ENCODE measurements around the gene ARL5C.
"Not testable (repeated sequence)": the region's sequence is repeated elsewhere in the genome, so short reads cannot be mapped to it uniquely, and the experiment has no call there.

Gene ARL5C

GRCh38 chr17:39132192-39132610 lies 33.8 kb downstream of the ARL5C start:
- Histone ChIP-seq H3K9ac (ENCODE audit: low read length) (no peak overlapping the region), H2AFZ (ENCODE audit: insufficient read depth, low read length, poor library complexity) (no peak overlapping the region), H3K23ac (ENCODE audit: low read length) (no peak overlapping the region), H3K4me3 (ENCODE audit: low read depth, low read length) (no peak overlapping the region), H2BK12ac (ENCODE audit: low read length) (no peak overlapping the region), H2BK120ac (ENCODE audit: insufficient read depth, low read length, poor library complexity) (no peak overlapping the region), H3K14ac (ENCODE audit: low read length) (no peak overlapping the region), H3K4ac (ENCODE audit: low read depth, low read length) (no peak overlapping the region), H4K91ac (ENCODE audit: low read depth, low read length) (no peak overlapping the region), H3K27me3 (ENCODE audit: insufficient read depth, low read length) (no peaks in the 10 kb centered on the region), H3K4me1 (ENCODE audit: control insufficient read depth in 1 of 2, insufficient read depth in 2 of 2, low read length in 2 of 2) (peaks cover 0 to 3% of the 10 kb centered on the region in 2 experiments), H4K12ac (ENCODE audit: low read depth, low read length) (no peak overlapping the region), H3K4me2 (ENCODE audit: low read length) (no peak overlapping the region), H2AK5ac (ENCODE audit: low read length) (no peak overlapping the region), H2BK5ac (ENCODE audit: low read depth, low read length, poor library complexity) (no peak overlapping the region), H3K79me1 (ENCODE audit: low read length) (no peaks in the 10 kb centered on the region), H3K9me3 (ENCODE audit: insufficient read depth, low read depth, low read length) (peaks cover 5% of the 10 kb centered on the region), H4K8ac (ENCODE audit: low read depth, low read length) (no peak overlapping the region), H3K36me3 (ENCODE audit: control insufficient read depth in 1 of 2, insufficient read depth in 2 of 2, low read length in 2 of 2) (no peaks in the 10 kb centered on the region), H3K79me2 (ENCODE audit: control insufficient read depth, insufficient read depth, low read length, poor library complexity) (no peaks in the 10 kb centered on the region), H3K27ac (ENCODE audit: low read depth, low read length) (no peak overlapping the region), H3K18ac (ENCODE audit: low read length) (peak overlapping the region; percentile 23)
- no peak for DNase-seq
- WGBS (ENCODE audit: extremely low coverage, insufficient coverage, insufficient read length): no CpG with 5 or more reads among the region's 7 CpGs

DNA sequence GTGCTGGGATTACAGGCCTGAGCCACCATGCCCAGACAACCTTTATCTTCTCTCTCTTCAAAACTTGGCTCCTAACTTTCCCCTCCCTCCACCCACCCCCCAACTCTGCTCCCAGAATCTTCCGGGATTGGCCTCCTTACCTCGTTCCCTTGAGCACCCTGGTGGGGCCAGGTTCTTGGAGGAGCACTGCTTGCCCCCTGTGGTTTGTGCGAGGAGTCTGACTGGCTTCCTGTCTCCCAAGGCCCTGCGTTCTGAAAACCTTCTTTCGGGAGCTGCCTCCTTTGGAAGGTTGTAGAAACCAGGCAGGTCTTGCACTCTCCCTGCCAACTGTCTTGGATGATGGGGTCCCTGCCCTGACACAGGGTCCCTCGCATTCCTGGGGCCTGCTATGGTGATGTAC lies 34.3 kb downstream of the ARL5C start:
- no peak overlapping the region for H2BK5ac ChIP-seq (ENCODE audit: low read depth, low read length, poor library complexity)
- H3K4me1 ChIP-seq (ENCODE audit: control insufficient read depth in 1 of 2, insufficient read depth in 2 of 2, low read length in 2 of 2): peaks cover 0 to 3% of the 10 kb centered on the region in 2 experiments
- no CpG with 5 or more reads among the region's 6 CpGs for WGBS (ENCODE audit: extremely low coverage, insufficient coverage, insufficient read length)
- no peak overlapping the region for H3K4me2 ChIP-seq (ENCODE audit: low read length)
- no peak overlapping the region for H4K12ac ChIP-seq (ENCODE audit: low read depth, low read length)
- H3K9me3 ChIP-seq (ENCODE audit: insufficient read depth, low read depth, low read length): peaks cover 5% of the 10 kb centered on the region
- H2BK12ac ChIP-seq (ENCODE audit: low read length): no peak overlapping the region
- no peak overlapping the region for H3K4me3 ChIP-seq (ENCODE audit: low read depth, low read length)
- no peak for DNase-seq
- no peak overlapping the region for H2AK5ac ChIP-seq (ENCODE audit: low read length)
- no peak overlapping the region for H2BK120ac ChIP-seq (ENCODE audit: insufficient read depth, low read length, poor library complexity)
- H4K91ac ChIP-seq (ENCODE audit: low read depth, low read length): no peak overlapping the region
- no peak overlapping the region for H3K23ac ChIP-seq (ENCODE audit: low read length)
- no peaks in the 10 kb centered on the region for H3K36me3 ChIP-seq (ENCODE audit: control insufficient read depth in 1 of 2, insufficient read depth in 2 of 2, low read length in 2 of 2)
- H3K27ac ChIP-seq (ENCODE audit: low read depth, low read length): no peak overlapping the region
- no peaks in the 10 kb centered on the region for H3K27me3 ChIP-seq (ENCODE audit: insufficient read depth, low read length)
- no peak overlapping the region for H2AFZ ChIP-seq (ENCODE audit: insufficient read depth, low read length, poor library complexity)
- H3K79me2 ChIP-seq (ENCODE audit: control insufficient read depth, insufficient read depth, low read length, poor library complexity): no peaks in the 10 kb centered on the region
- no peak overlapping the region for H4K8ac ChIP-seq (ENCODE audit: low read depth, low read length)
- H3K14ac ChIP-seq (ENCODE audit: low read length): no peak overlapping the region
- no peak overlapping the region for H3K18ac ChIP-seq (ENCODE audit: low read length)
- no peaks in the 10 kb centered on the region for H3K79me1 ChIP-seq (ENCODE audit: low read length)
- no peak overlapping the region for H3K9ac ChIP-seq (ENCODE audit: low read length)
- H3K4ac ChIP-seq (ENCODE audit: low read depth, low read length): no peak overlapping the region

- Histone ChIP-seq H4K91ac (ENCODE audit: low read depth, low read length) (no peak overlapping the region), H3K18ac (ENCODE audit: low read length) (no peak overlapping the region), H4K8ac (ENCODE audit: low read depth, low read length) (no peak overlapping the region), H3K79me1 (ENCODE audit: low read length) (no peaks in the 10 kb centered on the region), H3K4ac (ENCODE audit: low read depth, low read length) (no peak overlapping the region), H3K27ac (ENCODE audit: low read depth, low read length) (no peak overlapping the region), H4K12ac (ENCODE audit: low read depth, low read length) (no peak overlapping the region), H2AFZ (ENCODE audit: insufficient read depth, low read length, poor library complexity) (no peak overlapping the region), H3K14ac (ENCODE audit: low read length) (no peak overlapping the region), H2AK5ac (ENCODE audit: low read length) (no peak overlapping the region), H2BK12ac (ENCODE audit: low read length) (no peak overlapping the region), H3K4me1 (ENCODE audit: control insufficient read depth in 1 of 2, insufficient read depth in 2 of 2, low read length in 2 of 2) (peaks cover 0 to 3% of the 10 kb centered on the region in 2 experiments), H3K9me3 (ENCODE audit: insufficient read depth, low read depth, low read length) (peaks cover 3% of the 10 kb centered on the region), H3K36me3 (ENCODE audit: control insufficient read depth in 1 of 2, insufficient read depth in 2 of 2, low read length in 2 of 2) (no peaks in the 10 kb centered on the region), H3K23ac (ENCODE audit: low read length) (no peak overlapping the region), H3K4me2 (ENCODE audit: low read length) (no peak overlapping the region), H2BK5ac (ENCODE audit: low read depth, low read length, poor library complexity) (no peak overlapping the region), H3K4me3 (ENCODE audit: low read depth, low read length) (no peak overlapping the region), H3K79me2 (ENCODE audit: control insufficient read depth, insufficient read depth, low read length, poor library complexity) (no peaks in the 10 kb centered on the region), H2BK120ac (ENCODE audit: insufficient read depth, low read length, poor library complexity) (no peak overlapping the region), H3K9ac (ENCODE audit: low read length) (no peak overlapping the region), H3K27me3 (ENCODE audit: insufficient read depth, low read length) (no peaks in the 10 kb centered on the region)
- WGBS (ENCODE audit: extremely low coverage, insufficient coverage, insufficient read length): no CpG with 5 or more reads among the region's 3 CpGs
- DNase-seq: no peak
These were observed 35.8 kb downstream of the ARL5C start for GRCh38 chr17:39130205-39130604.

DNA sequence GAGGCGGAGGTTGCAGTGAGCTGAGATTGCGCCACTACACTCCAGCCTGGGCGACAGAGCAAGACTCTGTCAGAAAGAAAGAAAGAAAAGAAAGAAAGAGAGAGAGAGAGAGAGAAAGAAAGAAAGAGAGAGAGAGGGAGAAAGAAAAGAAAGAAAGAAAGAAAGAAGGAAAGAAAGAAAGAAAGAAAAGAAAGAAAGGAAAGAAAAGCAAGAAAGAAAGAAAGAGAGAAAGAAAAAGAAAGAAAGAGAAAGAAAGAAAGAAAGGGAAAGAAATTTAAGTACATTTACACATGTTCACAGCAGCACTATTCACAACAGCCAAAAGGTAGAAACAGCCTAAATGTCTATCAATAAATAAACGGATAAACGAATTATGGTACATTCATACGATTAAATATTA lies 36.4 kb downstream of the ARL5C start:
- H3K18ac ChIP-seq (ENCODE audit: low read length); H2BK12ac ChIP-seq (ENCODE audit: low read length); H3K4me2 ChIP-seq (ENCODE audit: low read length); H3K27me3 ChIP-seq (ENCODE audit: insufficient read depth, low read length); H4K12ac ChIP-seq (ENCODE audit: low read depth, low read length); H3K23ac ChIP-seq (ENCODE audit: low read length); H2AFZ ChIP-seq (ENCODE audit: insufficient read depth, low read length, poor library complexity); H4K91ac ChIP-seq (ENCODE audit: low read depth, low read length); H2BK5ac ChIP-seq (ENCODE audit: low read depth, low read length, poor library complexity); H3K79me1 ChIP-seq (ENCODE audit: low read length); H3K4me3 ChIP-seq (ENCODE audit: low read depth, low read length); H3K27ac ChIP-seq (ENCODE audit: low read depth, low read length); H3K9me3 ChIP-seq (ENCODE audit: insufficient read depth, low read depth, low read length); H3K36me3 ChIP-seq (ENCODE audit: control insufficient read depth in 1 of 2, insufficient read depth in 2 of 2, low read length in 2 of 2); H3K4me1 ChIP-seq (ENCODE audit: control insufficient read depth in 1 of 2, insufficient read depth in 2 of 2, low read length in 2 of 2); H2AK5ac ChIP-seq (ENCODE audit: low read length); H4K8ac ChIP-seq (ENCODE audit: low read depth, low read length); H2BK120ac ChIP-seq (ENCODE audit: insufficient read depth, low read length, poor library complexity); H3K79me2 ChIP-seq (ENCODE audit: control insufficient read depth, insufficient read depth, low read length, poor library complexity); H3K4ac ChIP-seq (ENCODE audit: low read depth, low read length); DNase-seq; H3K9ac ChIP-seq (ENCODE audit: low read length); H3K14ac ChIP-seq (ENCODE audit: low read length): not testable (repeated sequence)
- no CpG with 5 or more reads among the region's 6 CpGs for WGBS (ENCODE audit: extremely low coverage, insufficient coverage, insufficient read length)
